Mesenteric fat pad (tissue), 1 donor: Measurements from ENCODE around the gene MAP4K1. TPM values are rescaled to one million over a fixed set of nuclear protein-coding genes. Genes with fewer than 3 reads are reported as not detected.

Experiments
- DNase-seq: peaks from one replicate; pipeline ENCODE4 v3.0.0-alpha.2; 2020; ENCODE audit warnings: low spot score
- long read RNA-seq: library from polyadenylated mRNA; unstranded; transcript quantifications from one replicate; pipeline ENCODE4 v2.0.0, GENCODE V29; 2020
- total RNA-seq: library from RNA; stranded (reverse); fragmentation: NEBNext Ultra II Directional; extraction: Animal tissue kit (Norgen Biotek cat#: 25700); gene quantifications from one replicate; pipeline ENCODE4 v1.2.1, GENCODE V29; 2021
- donor health status: DM: yes; HTN: yes; CAD: no.

The MAP4K1 gene
- total RNA-seq, result 3.9 TPM
- long read RNA-seq, partial matches to known transcripts, result 0 of 1 reads
- long read RNA-seq, other reads (novel, unspliced or antisense), result 0 of 1 reads

DNA sequence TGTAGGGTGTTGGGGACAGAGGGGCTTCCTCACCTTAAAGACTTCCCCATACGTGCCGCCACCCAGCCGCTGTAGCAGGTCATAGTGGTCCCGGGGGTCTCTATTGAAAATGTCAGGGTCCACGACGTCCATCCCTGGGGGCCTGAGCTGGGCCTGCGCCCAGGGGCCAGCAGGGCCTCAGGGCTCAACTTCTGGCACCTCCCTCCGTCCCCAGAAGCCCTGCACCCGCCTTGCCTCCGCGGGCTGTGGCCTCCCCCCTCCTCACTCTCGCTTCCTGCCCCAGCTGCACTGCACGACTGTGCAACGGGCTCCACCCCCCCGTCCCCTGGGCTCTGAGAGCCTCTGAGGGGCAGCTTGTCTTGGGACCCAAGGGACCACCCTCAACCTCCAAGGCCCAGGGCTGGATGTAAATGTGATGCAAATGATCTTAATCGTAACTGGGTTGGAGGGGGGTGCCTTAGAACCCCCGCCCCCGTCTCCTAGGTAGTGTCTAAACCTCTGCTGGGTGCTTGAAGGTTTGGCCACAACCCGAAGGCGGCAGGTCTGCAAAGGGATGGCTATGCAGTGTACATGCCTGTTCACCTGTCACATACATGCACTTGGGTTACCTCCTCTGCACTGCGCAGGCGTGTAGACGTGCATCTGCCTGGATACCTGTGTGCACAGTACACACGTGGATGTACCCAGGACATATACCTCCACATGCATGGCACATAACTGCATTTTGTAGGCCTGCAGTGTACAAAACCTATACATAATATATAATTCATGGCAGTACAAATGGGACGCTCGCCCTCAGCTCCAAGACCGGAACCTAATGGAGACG, at the start of gene MAP4K1:
Gene MAP4K1 (minus strand): TSS at position 190 of the 826 bp plus-strand sequence. CDS start 58 bp downstream, at position 132.
- DNase-seq, result no peak

DNA sequence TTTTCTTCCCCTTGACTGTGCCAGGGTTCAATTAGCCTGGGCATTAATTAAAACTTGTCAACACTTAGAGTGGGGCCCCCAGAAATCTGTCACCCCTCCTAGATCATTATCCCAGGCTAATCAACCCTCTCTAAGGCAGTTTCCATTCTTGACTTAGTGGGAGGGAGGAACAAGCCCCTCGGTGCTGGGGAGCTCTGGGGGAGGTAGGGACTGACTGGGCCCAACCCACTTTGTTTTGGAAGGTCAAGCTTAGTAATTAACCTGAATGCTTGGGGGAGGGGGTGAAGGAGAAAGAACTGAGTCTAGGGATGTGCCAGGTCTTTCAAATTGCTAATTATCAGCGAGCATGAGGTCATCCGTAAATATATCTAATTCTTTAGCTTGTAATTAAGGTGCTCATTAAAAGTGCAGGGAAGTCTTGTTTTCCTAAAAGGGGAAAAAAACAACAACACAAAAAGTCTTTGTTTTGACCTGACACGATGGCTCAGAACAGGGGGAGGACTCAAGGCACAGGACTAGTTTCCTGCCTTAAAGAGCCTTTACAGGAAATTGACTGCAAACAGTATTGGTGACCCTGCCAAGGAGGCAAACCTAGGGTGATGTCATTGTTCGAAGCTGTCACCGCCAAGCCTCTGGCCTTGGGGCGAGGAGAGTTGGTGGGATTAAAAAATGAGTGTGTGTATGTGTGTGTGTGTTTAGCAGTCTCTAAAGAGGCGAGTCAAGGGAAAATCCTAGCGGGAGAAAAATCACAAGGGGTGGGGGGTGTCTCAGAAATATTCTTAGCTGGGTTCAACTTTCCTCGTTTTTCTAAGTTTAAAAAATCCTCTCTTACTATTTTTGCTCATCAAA, 49.1 kb upstream of the MAP4K1 start:
- no peak for DNase-seq

DNA sequence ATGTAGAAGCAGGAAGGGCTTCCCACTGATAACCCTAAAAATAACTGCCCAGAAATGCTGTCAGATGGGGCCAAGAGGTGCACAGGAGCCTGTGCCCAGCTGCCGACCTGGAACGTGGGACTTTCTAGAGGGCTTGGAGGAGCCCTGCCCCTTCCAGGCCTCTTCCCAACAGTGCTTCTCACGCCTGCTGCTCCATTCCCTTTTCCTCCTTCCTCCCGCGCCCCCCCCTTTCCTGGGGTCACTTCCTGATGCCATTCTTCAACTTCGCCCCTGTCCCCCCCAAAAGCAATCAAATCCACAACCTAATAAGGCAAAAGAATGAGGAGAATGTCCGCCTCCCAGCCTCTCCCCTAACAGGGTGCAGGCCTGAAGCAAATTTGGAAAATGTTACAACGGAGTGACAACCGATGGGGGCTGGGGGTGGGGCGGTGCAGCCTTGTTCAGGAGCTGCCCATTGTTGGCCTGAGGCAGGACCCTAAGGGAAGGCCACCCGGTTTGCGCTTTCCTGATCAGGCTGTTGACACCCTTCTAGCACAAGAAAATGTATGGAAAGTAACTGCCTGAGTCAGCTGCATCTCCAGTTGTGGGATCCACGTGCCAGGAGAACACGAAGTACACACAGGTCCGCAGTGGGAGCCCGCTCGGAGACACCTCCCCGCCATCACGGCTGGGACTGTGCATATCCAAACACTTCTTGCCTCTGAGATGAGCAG, 48.4 kb upstream of the MAP4K1 start:
- no peak for DNase-seq

DNA sequence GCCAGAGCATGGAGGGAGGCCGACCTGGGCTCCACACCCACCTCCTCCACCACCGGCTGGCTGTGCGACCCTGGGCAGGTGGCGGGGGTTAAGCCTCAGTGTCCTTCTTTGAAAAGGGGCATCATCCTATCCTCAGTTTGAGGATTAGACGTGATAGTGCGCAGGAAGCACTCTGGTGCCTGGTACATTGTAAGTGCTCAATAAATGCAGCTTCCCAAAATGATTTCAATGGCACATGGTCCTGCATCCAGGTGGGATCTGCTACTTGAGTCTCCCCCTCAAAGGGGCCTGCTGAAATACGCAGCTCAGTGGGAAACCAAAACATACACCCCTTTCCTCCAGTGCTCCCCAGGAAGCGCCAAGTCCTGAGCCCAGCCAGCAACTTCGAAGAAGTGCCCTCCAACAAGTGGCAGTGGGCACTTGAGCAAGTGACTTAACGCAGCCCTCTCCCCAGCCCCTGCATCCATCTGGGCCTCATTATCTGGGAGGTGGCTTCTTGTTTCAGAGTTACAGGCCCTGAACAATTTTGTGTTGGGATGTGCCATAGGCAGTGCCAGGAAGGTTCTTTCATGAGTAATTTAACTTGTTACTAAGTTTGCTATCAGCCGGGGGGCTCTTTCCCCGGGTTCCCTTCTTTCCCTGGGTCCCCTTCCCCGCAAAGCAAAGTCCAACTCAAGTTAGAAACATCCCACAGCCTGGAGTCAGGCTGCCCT, 47.6 kb upstream of the MAP4K1 start:
- DNase-seq, result no peak

DNA sequence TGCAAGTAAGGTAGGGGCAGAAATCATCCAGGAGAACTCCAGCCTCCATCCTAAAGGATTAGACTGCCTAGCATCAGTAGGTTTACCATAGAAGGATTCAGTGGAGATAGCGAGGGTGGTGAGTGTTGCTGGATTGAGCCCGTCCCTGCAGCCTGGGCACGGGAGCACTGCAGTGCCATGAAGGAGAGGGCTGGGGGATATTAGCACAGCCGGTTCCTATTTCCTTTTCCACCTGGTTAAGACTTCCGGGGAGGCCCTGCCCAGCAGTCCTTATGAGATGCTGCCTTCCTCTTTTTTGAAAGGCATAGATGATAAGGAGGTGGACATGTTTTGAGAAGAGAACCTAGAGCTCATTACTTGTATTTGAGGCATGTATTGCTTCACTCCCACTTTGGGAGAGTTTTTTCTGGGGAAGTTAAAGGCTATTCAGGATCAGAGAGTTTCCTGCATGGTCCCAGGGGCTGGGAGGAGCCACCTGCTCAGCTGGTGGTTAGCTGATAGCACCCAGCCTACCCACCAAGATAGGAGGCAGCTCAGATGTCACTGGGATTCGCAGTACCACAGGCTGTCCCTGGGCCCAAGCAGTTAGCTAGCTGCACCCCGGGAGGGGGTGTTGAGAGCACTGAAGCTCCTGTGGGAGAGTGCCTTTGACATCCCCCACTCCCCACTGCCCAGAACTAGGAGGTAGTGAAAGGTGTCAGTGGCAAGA, 46.9 kb upstream of the MAP4K1 start:
- no peak for DNase-seq

DNA sequence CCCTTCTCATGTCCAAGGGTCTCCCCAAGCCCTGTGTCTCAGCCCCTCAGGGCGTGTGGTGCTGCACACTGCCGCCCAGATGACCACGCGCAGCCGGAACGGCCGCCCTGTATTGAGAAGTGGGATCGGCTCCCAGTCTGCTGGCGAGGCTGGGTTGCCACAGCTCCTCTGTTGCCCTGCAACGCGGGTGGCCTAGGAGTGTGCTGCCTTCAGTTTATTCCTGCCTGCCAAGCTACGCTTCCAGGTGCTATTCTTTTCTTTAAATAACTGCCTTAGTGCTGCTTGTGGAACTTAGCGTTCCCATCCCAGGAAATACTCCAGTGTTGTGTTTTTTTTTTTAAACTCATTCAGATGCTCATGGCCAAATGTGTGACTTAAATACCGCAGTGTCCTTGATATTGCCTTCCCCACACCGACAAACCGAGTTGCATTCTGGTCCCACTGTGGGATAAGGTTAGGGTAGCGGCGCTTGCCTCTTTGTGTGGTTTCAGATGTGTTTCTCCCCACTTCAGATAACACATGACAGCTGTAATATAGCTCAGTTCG, 46.3 kb upstream of the MAP4K1 start:
- DNase-seq, result no peak

DNA sequence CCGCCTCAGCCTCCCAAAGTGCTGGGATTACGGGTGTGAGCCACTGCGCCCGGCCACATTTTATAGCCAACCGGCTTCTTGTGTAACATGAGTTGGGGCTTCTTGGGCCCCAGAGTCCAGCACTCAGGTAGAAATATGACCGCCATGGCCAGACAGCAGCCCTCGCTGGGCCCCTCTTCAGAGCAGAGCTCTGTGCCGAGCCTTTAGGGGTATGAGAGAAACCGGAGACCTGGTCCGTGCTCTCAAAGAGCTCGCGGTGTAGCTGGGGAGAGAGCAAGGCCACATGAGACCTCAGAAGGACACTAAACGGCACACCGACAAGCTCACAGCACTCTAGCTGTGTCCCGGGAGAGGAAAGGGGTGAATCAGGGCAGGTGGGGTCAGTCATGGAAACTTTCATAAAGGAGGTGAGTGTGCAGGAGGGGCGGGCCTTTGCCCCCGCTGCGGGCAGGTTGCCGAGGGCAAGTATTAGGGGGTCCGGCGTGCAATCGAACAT, 45.5 kb upstream of the MAP4K1 start:
- DNase-seq, result no peak

DNA sequence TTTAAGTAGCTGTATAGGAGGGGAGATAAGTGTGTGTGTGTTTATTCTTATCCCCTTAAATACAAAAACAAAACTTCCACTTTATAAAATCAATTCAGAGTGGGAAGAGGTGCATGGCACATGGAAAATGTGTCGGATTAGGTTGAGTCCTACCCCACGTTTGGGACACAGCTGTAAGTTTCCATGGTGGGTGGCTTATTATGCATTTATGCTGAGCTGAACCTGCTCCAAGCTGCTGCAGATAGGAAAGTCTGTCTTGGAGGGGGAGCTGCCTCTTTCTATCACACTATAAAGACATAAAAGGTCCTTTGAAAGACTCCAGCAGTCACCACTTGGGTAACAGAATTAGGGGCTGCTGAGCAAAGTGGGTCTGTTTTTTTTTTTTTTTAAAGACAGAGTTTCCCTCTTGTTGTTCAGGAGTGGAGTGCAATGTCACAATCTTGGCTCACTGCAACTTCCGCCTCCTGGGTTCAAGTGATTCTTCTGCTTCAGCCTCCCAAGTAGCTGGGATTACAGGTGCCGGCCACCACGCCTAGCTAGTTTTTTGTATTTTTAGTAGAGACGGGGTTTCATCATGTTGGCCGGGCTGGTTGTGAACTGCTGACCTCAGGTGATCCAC, 44.9 kb upstream of the MAP4K1 start:
- no peak for DNase-seq

DNA sequence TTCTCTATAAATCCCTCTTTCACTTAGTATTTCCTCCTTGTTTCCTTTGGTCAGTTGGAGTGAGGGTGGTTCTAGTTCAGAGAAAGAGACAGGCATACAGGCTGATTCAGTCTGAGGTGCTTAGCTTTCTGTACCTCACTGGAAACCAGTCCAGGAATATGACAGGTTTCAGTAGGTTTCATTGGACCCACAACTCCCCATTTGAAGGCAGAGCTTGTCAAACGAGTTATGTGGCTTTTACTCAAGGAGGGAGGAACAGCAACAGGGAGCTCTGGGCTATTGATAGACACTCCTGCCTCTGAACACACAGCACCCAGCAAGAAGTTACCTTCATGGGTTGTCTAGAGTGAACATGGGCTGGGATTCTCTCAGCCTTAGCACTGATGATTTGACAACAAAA, 44.2 kb upstream of the MAP4K1 start:
- DNase-seq, result no peak

DNA sequence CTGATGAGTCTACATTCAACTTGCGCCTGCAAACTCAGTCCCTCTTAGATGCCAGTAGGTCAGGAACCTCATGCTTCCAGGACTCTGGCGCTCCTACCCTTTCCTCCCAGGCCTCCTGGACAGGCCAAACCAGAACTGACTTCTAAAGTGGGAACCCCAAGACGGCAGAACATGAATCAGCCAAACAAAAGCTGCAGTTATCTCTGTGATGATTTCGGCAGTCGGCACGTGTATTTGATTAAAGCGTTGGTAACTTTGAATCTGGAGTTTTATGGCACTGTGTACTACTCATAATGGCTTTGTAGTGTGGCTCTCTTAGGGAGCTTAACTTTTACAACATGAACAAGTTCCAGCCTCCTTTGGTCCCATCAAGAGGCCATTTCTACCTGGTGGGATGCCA, 43.4 kb upstream of the MAP4K1 start:
- no peak for DNase-seq

DNA sequence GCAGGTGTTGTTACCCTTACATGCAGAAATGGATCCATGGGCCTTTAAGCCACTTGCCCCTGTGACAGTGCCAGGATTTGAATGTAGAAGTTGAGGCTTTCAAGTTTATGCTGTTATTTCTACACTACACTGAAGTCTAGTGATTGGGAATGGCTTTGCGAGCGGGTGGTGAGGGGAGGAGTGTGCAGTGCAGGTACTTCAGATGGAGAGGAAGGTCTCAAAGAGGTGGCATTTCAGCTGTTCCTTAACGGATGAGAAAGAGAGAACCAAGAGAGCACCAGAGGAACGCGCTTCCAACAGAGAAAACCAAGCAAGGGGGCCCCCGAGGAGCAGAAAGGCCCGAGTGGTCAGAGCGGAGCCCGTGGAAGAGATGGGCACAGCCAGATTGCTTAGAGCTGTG, 43.0 kb upstream of the MAP4K1 start:
- DNase-seq, result no peak

DNA sequence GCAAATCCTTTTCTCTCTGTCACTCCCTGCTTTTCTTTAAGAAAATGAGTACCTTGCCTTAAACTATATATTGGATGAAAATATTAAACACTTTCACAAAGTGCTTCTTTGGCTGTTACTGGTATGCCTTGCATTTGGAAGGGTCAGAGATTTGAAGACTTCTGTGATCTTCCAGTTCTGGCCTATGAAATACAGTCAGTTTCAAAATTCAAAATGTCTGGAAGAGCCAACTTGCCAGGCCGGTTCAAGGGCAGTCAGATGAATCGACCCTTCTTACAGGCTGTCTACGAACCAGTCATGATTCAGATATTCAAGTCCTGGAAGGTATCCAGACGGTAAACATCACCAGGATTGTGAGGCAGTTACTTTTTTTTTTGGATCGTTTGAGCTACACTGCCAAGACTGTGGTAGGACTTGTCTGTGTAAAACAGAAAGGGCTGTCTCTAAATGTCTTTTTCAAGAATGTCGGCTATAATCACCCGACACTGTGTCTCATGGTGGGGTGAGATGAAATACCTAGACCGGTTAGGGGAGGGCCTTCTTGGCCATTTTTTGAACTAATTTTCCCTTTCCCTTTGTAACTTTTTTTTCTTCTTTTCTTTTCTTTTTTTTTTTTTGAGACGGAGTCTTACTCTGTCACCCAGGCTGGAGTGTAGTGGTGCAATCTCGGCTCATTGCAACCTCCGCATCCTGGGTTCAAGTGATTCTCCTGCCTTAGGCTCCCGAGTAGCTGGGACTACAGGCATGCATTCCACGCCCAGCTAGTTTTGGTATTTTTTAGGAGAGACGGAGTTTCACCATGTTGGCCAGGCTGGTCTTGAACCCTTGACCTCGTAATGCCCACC, 40.9 kb upstream of the MAP4K1 start:
- DNase-seq, result no peak

DNA sequence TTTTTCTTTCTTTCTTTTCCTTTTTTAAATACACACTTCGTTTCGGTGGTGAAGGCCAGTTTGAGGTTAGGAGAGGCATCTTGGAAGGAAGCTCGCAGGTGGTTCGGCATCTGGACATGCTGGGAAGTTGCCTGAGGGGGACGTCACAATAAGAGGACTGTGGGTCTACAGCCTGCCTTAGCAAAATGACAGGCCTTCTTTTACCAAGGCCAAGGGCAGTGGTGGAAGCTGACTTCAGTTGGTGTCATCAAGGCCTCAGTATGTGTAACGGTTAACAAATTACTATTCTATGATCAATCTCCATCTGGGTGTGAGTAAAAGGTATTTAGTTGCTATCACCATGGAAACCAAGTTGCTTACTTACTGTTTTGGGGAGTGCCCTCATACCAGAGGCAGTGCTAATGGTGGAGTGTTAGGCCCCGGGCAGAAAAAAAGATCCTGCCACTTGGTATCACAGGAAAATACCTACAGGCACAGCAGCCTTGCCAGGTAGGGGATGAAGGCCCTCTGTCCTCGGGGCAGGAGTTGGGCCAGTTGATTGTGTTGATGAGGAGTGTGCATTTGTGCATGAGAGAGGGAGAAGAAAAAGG, 40.0 kb upstream of the MAP4K1 start:
- no peak for DNase-seq

DNA sequence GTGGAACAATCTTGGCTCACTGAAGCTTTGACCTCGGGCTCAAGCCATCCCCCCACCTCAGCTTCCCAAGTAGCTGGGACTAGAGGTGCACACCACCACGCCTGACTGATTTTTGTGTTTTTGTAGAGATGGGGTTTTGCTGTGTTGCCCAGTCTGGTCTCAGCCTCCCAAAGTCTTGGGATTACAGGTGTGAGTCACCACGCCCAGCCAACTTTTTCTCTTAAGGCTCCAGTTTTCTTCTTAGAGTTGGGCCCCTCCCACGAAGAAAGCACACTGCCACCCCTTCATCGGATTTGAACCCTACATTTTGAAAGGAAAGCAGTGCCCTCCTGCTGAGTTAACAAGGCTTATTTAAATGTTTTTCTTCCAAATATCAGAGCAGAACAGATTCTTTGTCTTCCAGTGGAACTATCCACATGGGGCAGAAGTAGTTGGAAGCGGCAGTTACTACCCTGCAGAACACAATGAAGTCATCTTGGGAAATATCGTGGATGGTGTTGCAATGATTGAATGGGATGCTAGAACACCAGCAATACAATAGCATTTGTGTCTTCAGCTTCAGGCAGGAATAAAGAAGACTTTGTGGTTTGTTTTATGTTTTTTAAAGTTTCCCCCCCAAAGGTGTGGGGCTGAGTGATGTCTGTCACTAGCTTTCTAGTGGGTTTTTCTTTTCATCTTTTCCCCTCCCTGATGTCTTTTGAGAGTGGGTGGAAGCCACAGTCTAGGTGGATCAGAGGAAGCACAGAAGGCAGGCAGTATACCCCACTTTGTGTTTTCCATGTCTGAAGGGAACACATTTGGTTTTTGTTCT, 38.6 kb upstream of the MAP4K1 start:
- no peak for DNase-seq

DNA sequence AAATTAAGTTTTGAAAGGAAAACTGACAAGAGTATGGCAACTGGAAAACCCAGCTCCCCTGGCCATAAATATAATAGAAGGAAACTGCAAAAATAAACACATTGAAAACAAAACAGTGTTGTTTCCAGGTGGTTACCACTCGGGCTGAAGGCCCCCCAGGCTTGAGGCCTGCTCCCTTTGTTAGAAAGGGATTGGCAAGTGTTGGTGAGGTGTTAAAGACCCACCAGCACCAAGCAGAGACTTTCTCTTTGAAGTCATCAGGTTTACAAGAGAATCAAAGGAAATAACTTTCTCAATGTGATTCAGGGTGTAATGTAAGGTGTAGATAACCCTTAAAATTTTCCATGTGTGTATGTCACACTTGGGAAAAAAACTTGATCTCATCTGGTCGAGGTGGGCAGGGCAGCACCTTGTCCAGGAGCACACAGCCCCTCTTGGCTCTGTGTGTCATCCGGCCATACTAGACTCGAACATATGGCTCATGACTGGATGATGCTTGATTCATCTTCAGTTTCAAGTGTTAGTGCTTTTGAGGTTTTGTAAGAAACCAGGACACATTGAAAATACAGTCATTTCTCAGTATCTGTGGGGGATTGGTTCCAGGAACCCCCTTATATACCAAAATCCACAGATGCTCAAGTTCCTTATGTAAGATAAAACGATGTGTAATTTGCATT, 37.5 kb upstream of the MAP4K1 start:
- DNase-seq, result no peak

DNA sequence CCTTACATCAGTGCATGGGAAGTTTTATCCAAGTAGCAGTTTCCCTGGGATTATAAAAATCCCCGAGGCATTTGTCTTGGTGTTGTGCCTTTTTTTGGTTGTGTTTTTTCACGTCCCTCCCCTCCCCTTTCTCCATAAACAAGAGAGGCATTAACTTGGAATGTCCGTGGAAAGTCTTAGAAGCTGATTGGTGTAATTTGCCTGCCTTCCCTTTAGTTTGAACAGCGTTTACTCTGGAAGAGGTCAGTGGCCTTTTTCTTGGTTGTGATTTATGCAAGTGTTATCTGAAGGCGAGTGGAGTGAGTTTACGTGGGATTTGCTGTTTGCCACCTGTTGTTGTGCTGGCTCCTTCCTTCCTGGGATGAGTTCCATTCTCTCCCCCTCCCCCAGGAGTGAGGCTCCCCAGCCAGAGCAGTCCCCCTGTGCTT, 36.9 kb upstream of the MAP4K1 start:
- DNase-seq, result no peak
